ENCODE data around the gene KRT79. TPM values are rescaled to one million over a fixed set of nuclear protein-coding genes. Genes with fewer than 3 reads are reported as not detected.

Gene KRT79
- polyA plus RNA-seq, 1 donor from 2014 or later: not detected

DNA sequence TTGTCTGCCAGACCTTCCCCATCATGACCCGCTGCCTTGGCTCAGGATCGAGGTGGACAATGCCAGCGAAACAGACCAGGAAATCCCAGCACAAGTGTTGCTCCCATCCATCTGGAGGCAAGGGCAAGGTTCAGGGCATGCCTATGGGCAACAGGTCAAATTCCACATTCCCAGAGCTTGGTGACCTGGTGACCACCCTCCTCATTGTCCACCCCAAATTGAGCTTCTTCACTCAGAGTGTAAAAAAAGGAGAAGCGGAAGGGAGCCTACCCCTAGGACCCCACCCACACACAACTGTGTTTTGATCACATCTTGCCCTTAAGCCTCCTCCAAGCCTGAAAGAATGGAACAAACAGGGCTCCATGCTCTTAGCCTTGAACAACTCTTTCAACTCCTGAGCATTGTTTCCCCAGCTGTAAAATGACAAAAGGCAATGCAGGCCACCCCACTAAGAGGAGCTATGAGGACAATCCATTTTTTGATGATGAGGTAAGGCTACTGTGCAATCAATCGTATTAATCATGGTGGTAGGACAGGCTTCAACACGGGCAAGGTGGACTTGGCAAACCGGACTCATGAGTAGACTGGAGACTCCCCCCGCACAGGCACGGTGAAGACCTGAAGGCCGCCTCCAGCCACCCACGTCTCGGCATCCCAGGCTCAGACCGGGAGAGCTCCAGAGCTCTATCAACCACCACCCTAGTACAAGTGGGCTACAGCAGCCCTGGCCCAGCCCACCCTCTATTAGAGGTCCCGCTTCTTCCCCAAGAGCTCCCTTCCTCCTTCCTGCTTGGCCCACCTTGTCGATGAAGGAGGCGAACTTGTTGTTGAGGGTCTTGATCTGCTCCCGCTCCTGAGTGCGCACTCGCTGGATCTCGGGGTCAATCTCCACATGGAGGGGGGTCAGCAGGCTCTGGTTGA is 866 bp downstream of the KRT79 start:
- Histone ChIP-seq H3K27ac (ENCODE audit: low read length) (no peak overlapping the region), H4K20me1 (ENCODE audit: insufficient read depth) (no peaks in the 10 kb centered on the region), H3K36me3 (ENCODE audit: insufficient read depth, low read length) (no peaks in the 10 kb centered on the region), H3K9ac (ENCODE audit: low read length) (no peak overlapping the region), H3F3A (ENCODE audit: insufficient read depth, low read length, poor library complexity, severe bottlenecking) (no peaks in the 10 kb centered on the region), H2AFZ (ENCODE audit: low read depth, low read length) (no peak overlapping the region), H3K4me2 (ENCODE audit: low read length) (no peak overlapping the region), H3K9me3 (ENCODE audit: low read length) (no peaks in the 10 kb centered on the region), H3K9me2 (ENCODE audit: insufficient read depth, low read length) (no peaks in the 10 kb centered on the region), H3K79me2 (replicated peaks; ENCODE audit: insufficient read depth, low read length) (no peaks in the 10 kb centered on the region), H3K4me3 (ENCODE audit: low read length) (no peak overlapping the region), H3K27me3 (ENCODE audit: insufficient read depth, low read depth, low read length) (no peaks in the 10 kb centered on the region)
- TF ChIP-seq, protein P1, sequence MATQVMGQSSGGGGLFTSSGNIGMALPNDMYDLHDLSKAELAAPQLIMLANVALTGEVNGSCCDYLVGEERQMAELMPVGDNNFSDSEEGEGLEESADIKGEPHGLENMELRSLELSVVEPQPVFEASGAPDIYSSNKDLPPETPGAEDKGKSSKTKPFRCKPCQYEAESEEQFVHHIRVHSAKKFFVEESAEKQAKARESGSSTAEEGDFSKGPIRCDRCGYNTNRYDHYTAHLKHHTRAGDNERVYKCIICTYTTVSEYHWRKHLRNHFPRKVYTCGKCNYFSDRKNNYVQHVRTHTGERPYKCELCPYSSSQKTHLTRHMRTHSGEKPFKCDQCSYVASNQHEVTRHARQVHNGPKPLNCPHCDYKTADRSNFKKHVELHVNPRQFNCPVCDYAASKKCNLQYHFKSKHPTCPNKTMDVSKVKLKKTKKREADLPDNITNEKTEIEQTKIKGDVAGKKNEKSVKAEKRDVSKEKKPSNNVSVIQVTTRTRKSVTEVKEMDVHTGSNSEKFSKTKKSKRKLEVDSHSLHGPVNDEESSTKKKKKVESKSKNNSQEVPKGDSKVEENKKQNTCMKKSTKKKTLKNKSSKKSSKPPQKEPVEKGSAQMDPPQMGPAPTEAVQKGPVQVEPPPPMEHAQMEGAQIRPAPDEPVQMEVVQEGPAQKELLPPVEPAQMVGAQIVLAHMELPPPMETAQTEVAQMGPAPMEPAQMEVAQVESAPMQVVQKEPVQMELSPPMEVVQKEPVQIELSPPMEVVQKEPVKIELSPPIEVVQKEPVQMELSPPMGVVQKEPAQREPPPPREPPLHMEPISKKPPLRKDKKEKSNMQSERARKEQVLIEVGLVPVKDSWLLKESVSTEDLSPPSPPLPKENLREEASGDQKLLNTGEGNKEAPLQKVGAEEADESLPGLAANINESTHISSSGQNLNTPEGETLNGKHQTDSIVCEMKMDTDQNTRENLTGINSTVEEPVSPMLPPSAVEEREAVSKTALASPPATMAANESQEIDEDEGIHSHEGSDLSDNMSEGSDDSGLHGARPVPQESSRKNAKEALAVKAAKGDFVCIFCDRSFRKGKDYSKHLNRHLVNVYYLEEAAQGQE (IDR thresholded peaks at IDR 0.05; ENCODE audit: borderline replicate concordance): no peak
- TF ChIP-seq EP300 (conservative IDR thresholded peaks at IDR 0.05; ENCODE audit: poor library complexity, severe bottlenecking): no peak

- Histone ChIP-seq H2AFZ (ENCODE audit: low read depth, low read length) (no peak overlapping the region), H3K27me3 (ENCODE audit: insufficient read depth, low read depth, low read length) (no peaks in the 10 kb centered on the region), H3K79me2 (replicated peaks; ENCODE audit: insufficient read depth, low read length) (no peaks in the 10 kb centered on the region), H3K4me3 (ENCODE audit: low read length) (no peak overlapping the region), H3K36me3 (ENCODE audit: insufficient read depth, low read length) (no peaks in the 10 kb centered on the region), H3K9me2 (ENCODE audit: insufficient read depth, low read length) (no peaks in the 10 kb centered on the region), H3K9me3 (ENCODE audit: low read length) (no peaks in the 10 kb centered on the region), H3K9ac (ENCODE audit: low read length) (no peak overlapping the region), H3K27ac (ENCODE audit: low read length) (no peak overlapping the region), H4K20me1 (ENCODE audit: insufficient read depth) (no peaks in the 10 kb centered on the region), H3F3A (ENCODE audit: insufficient read depth, low read length, poor library complexity, severe bottlenecking) (no peaks in the 10 kb centered on the region), H3K4me2 (ENCODE audit: low read length) (no peak overlapping the region)
- TF ChIP-seq MXI1 (conservative IDR thresholded peaks at IDR 0.05; ENCODE audit: poor library complexity, severe bottlenecking) (no peak), RAD21 (conservative IDR thresholded peaks at IDR 0.05) (no peak), CTCF (IDR thresholded peaks at IDR 0.05; ENCODE audit: poor library complexity, severe bottlenecking) (no peak), EP300 (conservative IDR thresholded peaks at IDR 0.05; ENCODE audit: poor library complexity, severe bottlenecking) (no peak), TAF1 (IDR thresholded peaks at IDR 0.05; ENCODE audit: low read depth) (no peak), POLR2AphosphoS5 (IDR thresholded peaks at IDR 0.05) (no peak)
- TF ChIP-seq, protein P1 (IDR thresholded peaks at IDR 0.05; ENCODE audit: borderline replicate concordance): no peak
Observed at GRCh38 chr12:52832451-52832850, 1.7 kb downstream of the KRT79 start.
